CD8-positive, alpha-beta memory T cell (primary cell): ENCODE measurements around the gene FKBP1A. TPM values are rescaled to one million over a fixed set of nuclear protein-coding genes. Genes with fewer than 3 reads are reported as not detected.

ENCODE experiments used
- CTCF ChIA-PET: fragments of 350-600 bp; sonication (Branson Sonifier 250); formaldehyde crosslinking; loops from one replicate; lab custom pipeline; 2021; ENCODE audit warnings: antibody characterized with exemption; lab: Charles Lee
- POLR2A ChIA-PET: fragments of 350-600 bp; sonication (Branson Sonifier 250); formaldehyde crosslinking; loops from one replicate; lab custom pipeline; 2021; ENCODE audit warnings: antibody characterized with exemption; lab: Charles Lee
- DNase-seq, 5 donors: peaks; one replicate each; pipeline versions ENCODE4 v3.0.0 to v3.0.0-alpha.2; 2020 to 2022; ENCODE audit warnings: mixed read lengths in 1 of 5
- H3K27ac ChIP-seq: one replicate; pipeline ENCODE4 v1.7.0; 2013; ENCODE audit warnings: low read depth, mild to moderate bottlenecking, low read length, moderate library complexity
- H3K27me3 ChIP-seq: 2 replicates; pipeline ENCODE4 v1.7.0; 2013; ENCODE audit warnings: low read length, mild to moderate bottlenecking; ENCODE audit not compliant: insufficient read depth, poor library complexity, severe bottlenecking
- H3K36me3 ChIP-seq: 2 replicates; pipeline ENCODE4 v1.7.0; 2013; ENCODE audit warnings: mild to moderate bottlenecking, low read length, moderate library complexity; ENCODE audit not compliant: insufficient read depth
- H3K4me1 ChIP-seq: 2 replicates; pipeline ENCODE4 v1.7.0; 2013; ENCODE audit warnings: mild to moderate bottlenecking, low read length, moderate library complexity; ENCODE audit not compliant: insufficient read depth
- H3K4me3 ChIP-seq: 2 replicates; pipeline ENCODE4 v1.7.0; 2013; ENCODE audit warnings: mild to moderate bottlenecking, low read length
- H3K9me3 ChIP-seq: 2 replicates; pipeline ENCODE4 v1.7.0; 2013; ENCODE audit warnings: mild to moderate bottlenecking, low read length
- H3K27ac Mint-ChIP-seq, 8 donors: one replicate each; pipeline ENCODE4 v1.8.0; 2020 to 2021; ENCODE audit warnings: mixed read lengths in 8 of 8, mild to moderate bottlenecking in 6 of 8, inconsistent platforms in 3 of 8, moderate library complexity in 3 of 8
- H3K27me3 Mint-ChIP-seq, 2 donors: one replicate each; pipeline ENCODE4 v1.8.0; 2020 to 2021; ENCODE audit warnings: mixed read lengths in 2 of 2, mild to moderate bottlenecking in 1 of 2, moderate library complexity in 1 of 2
- H3K36me3 Mint-ChIP-seq, 3 donors: one replicate each; pipeline ENCODE4 v1.8.0; 2020 to 2021; ENCODE audit warnings: mixed read lengths in 3 of 3, inconsistent platforms in 1 of 3, mild to moderate bottlenecking in 1 of 3
- H3K4me1 Mint-ChIP-seq, 3 donors: one replicate each; pipeline ENCODE4 v1.8.0; 2020 to 2021; ENCODE audit warnings: mixed read lengths in 3 of 3, inconsistent platforms in 1 of 3, mild to moderate bottlenecking in 1 of 3
- H3K4me3 Mint-ChIP-seq, 7 donors: one replicate each; pipeline ENCODE4 v1.8.0; 2020 to 2021; ENCODE audit warnings: mixed read lengths in 7 of 7, mild to moderate bottlenecking in 6 of 7, moderate library complexity in 4 of 7, inconsistent platforms in 2 of 7
- H3K9me3 Mint-ChIP-seq, 5 donors: one replicate each; pipeline ENCODE4 v1.8.0; 2020 to 2022; ENCODE audit warnings: mixed read lengths in 5 of 5, mild to moderate bottlenecking in 3 of 5, moderate library complexity in 2 of 5, inconsistent platforms in 1 of 5
- polyA plus RNA-seq: library from polyadenylated mRNA; unstranded; fragments of 300-500 nt; fragmentation: Illumina TruSeq; gene quantifications from one replicate; pipeline ENCODE4 v1.2.3, GENCODE V29; 2021
- total RNA-seq, 2 experiments: library from RNA; stranded (reverse); gene quantifications; one replicate each; pipeline ENCODE4 v1.2.3, GENCODE V29; 2021

FKBP1A gene
- total and polyA plus RNA-seq, 3 experiments from 2014 or later = 43.1 to 274 (median 274) TPM

DNA sequence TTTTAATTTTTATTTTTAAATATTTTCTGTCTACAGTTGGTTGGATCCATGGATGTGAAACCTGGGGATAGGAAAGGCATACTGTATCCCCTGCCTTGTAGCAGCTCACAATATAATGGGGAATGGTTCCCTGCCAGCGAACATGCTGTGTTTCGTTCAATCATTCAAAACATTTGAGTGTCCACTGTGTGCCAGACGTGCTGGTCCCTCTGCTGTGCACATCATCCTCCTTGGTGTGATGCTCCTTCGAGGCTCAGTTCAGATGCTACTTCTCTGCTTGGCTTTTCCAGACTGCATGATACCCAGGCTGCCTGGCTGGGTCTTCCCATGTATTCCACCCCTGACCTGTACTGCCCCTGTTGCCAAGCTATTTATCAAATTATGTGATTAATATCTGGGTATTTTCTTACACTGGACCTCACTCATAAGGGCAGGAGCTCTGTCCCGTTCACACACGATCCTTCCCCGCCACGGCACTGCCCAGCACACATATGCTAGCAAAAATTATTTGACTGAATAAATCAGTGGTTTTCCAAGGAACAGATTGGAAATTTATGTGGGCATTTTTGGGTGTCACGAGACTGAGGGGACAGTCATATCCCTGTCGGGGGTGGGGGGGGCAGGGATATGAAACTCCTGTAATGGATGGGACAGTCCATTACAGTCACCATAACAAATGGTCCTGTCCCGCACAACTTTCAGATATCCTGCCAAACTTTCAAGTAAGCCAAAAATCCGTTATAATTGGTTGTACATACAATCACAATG lies 68.8 kb downstream of the FKBP1A start:
- Histone ChIP-seq H3K4me3 (no peak overlapping the region), H3K9me3 (no peaks in the 10 kb centered on the region), H3K36me3 (no peaks in the 10 kb centered on the region), H3K27ac (peak overlapping the region; percentile 99), H3K4me1 (peaks cover 26% of the 10 kb centered on the region), H3K27me3 (no peaks in the 10 kb centered on the region)
- CTCF ChIA-PET = interaction anchor here (1.4 to 3.3 kb wide), 2 partner anchors 26 to 112 kb away, joined by 3 to 11 read pairs; no protein-coding TSS in a partner anchor
- Mint-ChIP-seq H3K4me3 (peak overlapping the region in 3 of 7 donors; percentile 15 to 48 (median 32)), H3K27me3 (no peaks in the 10 kb centered on the region), H3K36me3 (peaks cover 0 to 8% (median 0%) of the 10 kb centered on the region in 3 donors), H3K27ac (peak overlapping the region in 1 of 8 donors; percentile 53), H3K4me1 (peaks cover under 1 to 14% (median under 1%) of the 10 kb centered on the region in 3 donors), H3K9me3 (no peaks in the 10 kb centered on the region)
- POLR2A ChIA-PET = interaction anchor here (1.2 kb wide), 1 partner anchor 69 kb away, joined by 3 read pairs; the partner anchor contains the start of gene FKBP1A
- DNase-seq = no peak

- peak overlapping the region in 1 of 7 donors; percentile 33 for H3K4me3 Mint-ChIP-seq
Measured at GRCh38 chr20:1323256-1323655, 69.6 kb downstream of the FKBP1A start.

GRCh38 chr20:1322511-1323245 lies 70.2 kb downstream of the FKBP1A start:
- H3K27ac ChIP-seq = no peak overlapping the region
- no peak for DNase-seq
- POLR2A ChIA-PET = no interaction called here
- CTCF ChIA-PET = interaction anchor here (2.2 kb wide), 1 partner anchor 10 kb away, joined by 6 read pairs; no protein-coding TSS in a partner anchor
- Mint-ChIP-seq H3K36me3 (peaks cover 0 to 2% (median 0%) of the 10 kb centered on the region in 3 donors), H3K4me1 (peaks cover 0 to 10% (median 2%) of the 10 kb centered on the region in 3 donors), H3K4me3 (peak overlapping the region in 1 of 7 donors; percentile 33), H3K27ac (peak overlapping the region in 7 of 8 donors; percentile 51 to 84 (median 74)), H3K27me3 (no peaks in the 10 kb centered on the region), H3K9me3 (no peaks in the 10 kb centered on the region)
- H3K27me3 ChIP-seq = no peaks in the 10 kb centered on the region
- H3K4me1 ChIP-seq = peaks cover 26% of the 10 kb centered on the region
- no peaks in the 10 kb centered on the region for H3K9me3 ChIP-seq
- H3K4me3 ChIP-seq = no peak overlapping the region
- no peaks in the 10 kb centered on the region for H3K36me3 ChIP-seq

More at GRCh38 chr20:1323256-1323655, 69.6 kb downstream of the FKBP1A start:
- Histone ChIP-seq H3K9me3 (no peaks in the 10 kb centered on the region), H3K4me3 (no peak overlapping the region), H3K4me1 (peaks cover 26% of the 10 kb centered on the region), H3K27me3 (no peaks in the 10 kb centered on the region), H3K36me3 (no peaks in the 10 kb centered on the region), H3K27ac (no peak overlapping the region)
- Mint-ChIP-seq H3K27ac (peak overlapping the region in 6 of 8 donors; percentile 51 to 84 (median 72)), H3K4me1 (peaks cover 0 to 14% (median 0%) of the 10 kb centered on the region in 3 donors), H3K9me3 (no peaks in the 10 kb centered on the region), H3K27me3 (no peaks in the 10 kb centered on the region), H3K36me3 (peaks cover 0 to 6% (median 0%) of the 10 kb centered on the region in 3 donors)
- no peak for DNase-seq
- CTCF ChIA-PET = interaction anchor here (1.4 to 3.3 kb wide), 3 partner anchors 11 to 113 kb away, joined by 3 to 11 read pairs (median 6); no protein-coding TSS in a partner anchor
- POLR2A ChIA-PET = no interaction called here

- no peak overlapping the region for H3K4me3 Mint-ChIP-seq
- Histone ChIP-seq H3K27ac (no peak overlapping the region), H3K4me3 (no peak overlapping the region), H3K36me3 (no peaks in the 10 kb centered on the region), H3K4me1 (peaks cover 19% of the 10 kb centered on the region), H3K9me3 (no peaks in the 10 kb centered on the region), H3K27me3 (no peaks in the 10 kb centered on the region)
- no peaks in the 10 kb centered on the region for H3K9me3 Mint-ChIP-seq
- H3K4me1 Mint-ChIP-seq = peaks cover 0 to 5% (median 2%) of the 10 kb centered on the region in 3 donors
- no peaks in the 10 kb centered on the region for H3K27me3 Mint-ChIP-seq
- no peak for DNase-seq
- ChIA-PET CTCF (interaction anchor here (2.2 kb wide), 1 partner anchor 9 kb away, joined by 6 read pairs; no protein-coding TSS in a partner anchor), POLR2A (no interaction called here)
- peak overlapping the region in 3 of 8 donors; percentile 52 to 72 (median 67) for H3K27ac Mint-ChIP-seq
- no peaks in the 10 kb centered on the region for H3K36me3 Mint-ChIP-seq
Measured at GRCh38 chr20:1321654-1321939, 71.3 kb downstream of the FKBP1A start.

GRCh38 chr20:1320902-1321653 lies 71.8 kb downstream of the FKBP1A start:
- POLR2A ChIA-PET = no interaction called here
- Mint-ChIP-seq H3K4me3 (no peak overlapping the region), H3K36me3 (no peaks in the 10 kb centered on the region), H3K27ac (peak overlapping the region in 4 of 8 donors; percentile 55 to 72 (median 70)), H3K9me3 (no peaks in the 10 kb centered on the region), H3K4me1 (peaks cover 0 to 5% (median 2%) of the 10 kb centered on the region in 3 donors), H3K27me3 (no peaks in the 10 kb centered on the region)
- Histone ChIP-seq H3K4me1 (peaks cover 13% of the 10 kb centered on the region), H3K27ac (no peak overlapping the region), H3K9me3 (no peaks in the 10 kb centered on the region), H3K27me3 (no peaks in the 10 kb centered on the region), H3K4me3 (no peak overlapping the region), H3K36me3 (no peaks in the 10 kb centered on the region)
- CTCF ChIA-PET = interaction anchor here (2.2 kb wide), 1 partner anchor 9 kb away, joined by 6 read pairs; no protein-coding TSS in a partner anchor
- DNase-seq = no peak

DNA sequence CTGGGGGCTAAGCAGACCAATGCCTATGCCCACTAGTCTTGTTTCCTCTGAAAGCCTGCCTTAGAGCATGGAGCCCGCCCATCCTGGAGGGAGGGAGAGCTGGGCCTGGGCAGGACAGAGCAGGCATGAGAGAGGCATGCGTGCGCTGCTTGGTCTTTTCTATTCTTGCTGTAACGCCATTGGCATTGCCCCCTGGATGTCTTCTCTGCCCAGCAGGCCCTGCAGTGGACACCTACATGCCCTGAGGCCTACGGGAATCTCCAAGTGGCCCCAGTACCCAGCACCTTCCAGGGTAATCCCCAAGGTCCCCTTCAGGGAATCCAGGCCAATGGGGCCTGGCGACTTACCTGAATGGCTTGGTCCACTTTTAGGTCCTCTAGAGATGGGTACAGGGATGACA lies 72.8 kb downstream of the FKBP1A start:
- no peak overlapping the region for H3K4me3 Mint-ChIP-seq
- no peaks in the 10 kb centered on the region for H3K27me3 Mint-ChIP-seq
- no peak overlapping the region for H3K27ac ChIP-seq
- no peaks in the 10 kb centered on the region for H3K9me3 Mint-ChIP-seq
- H3K27me3 ChIP-seq = no peaks in the 10 kb centered on the region
- H3K4me1 ChIP-seq = peaks cover 8% of the 10 kb centered on the region
- no peak overlapping the region for H3K4me3 ChIP-seq
- H3K27ac Mint-ChIP-seq = peak overlapping the region in 3 of 8 donors; percentile 37 to 60 (median 42)
- H3K36me3 Mint-ChIP-seq = no peaks in the 10 kb centered on the region
- DNase-seq = no peak
- ChIA-PET CTCF (no interaction called here), POLR2A (no interaction called here)
- H3K9me3 ChIP-seq = no peaks in the 10 kb centered on the region
- H3K36me3 ChIP-seq = no peaks in the 10 kb centered on the region
- peaks cover 0 to 5% (median 2%) of the 10 kb centered on the region in 3 donors for H3K4me1 Mint-ChIP-seq

- H3K4me1 Mint-ChIP-seq = peaks cover 0 to 5% (median 2%) of the 10 kb centered on the region in 3 donors
- H3K27me3 Mint-ChIP-seq = no peaks in the 10 kb centered on the region
- H3K4me3 Mint-ChIP-seq = no peak overlapping the region
- H3K4me3 ChIP-seq = no peak overlapping the region
- H3K36me3 Mint-ChIP-seq = no peaks in the 10 kb centered on the region
- ChIA-PET POLR2A (no interaction called here), CTCF (no interaction called here)
- no peaks in the 10 kb centered on the region for H3K36me3 ChIP-seq
- H3K4me1 ChIP-seq = peaks cover 2% of the 10 kb centered on the region
- no peak overlapping the region for H3K27ac ChIP-seq
- no peaks in the 10 kb centered on the region for H3K9me3 ChIP-seq
- H3K27ac Mint-ChIP-seq = peak overlapping the region in 1 of 8 donors; percentile 71
- H3K9me3 Mint-ChIP-seq = no peaks in the 10 kb centered on the region
- H3K27me3 ChIP-seq = no peaks in the 10 kb centered on the region
- no peak for DNase-seq
Measured at GRCh38 chr20:1319462-1319861, 73.4 kb downstream of the FKBP1A start.
